HCT116 (cell line): Measurements from ENCODE around the gene TTF1. TPM values are rescaled to one million over a fixed set of nuclear protein-coding genes. Genes with fewer than 3 reads are reported as not detected.

Source experiments
- ATAC-seq: fragments of 200-7000 bp; cut with Tn5 transposase; 2 replicates; pipeline ENCODE4 v1.9.1; 2020; ENCODE audit warnings: mild to moderate bottlenecking, moderate library complexity
- BruUV-seq: library from RNA; stranded (reverse); fragments of 400-500 nt; replicated peaks from 2 replicates; lab custom pipeline; 2021; lab: Mats Ljungman, UMichigan
- CTCF ChIA-PET: fragments of 300-600 bp; sonication (Branson Sonifier 250); formaldehyde crosslinking; loops from one replicate; lab custom pipeline; 2021; ENCODE audit warnings: antibody characterized with exemption; lab: Charles Lee
- POLR2A ChIA-PET: fragments of 300-600, 350-600 bp; sonication (Branson Sonifier 250); formaldehyde crosslinking; loops from one replicate; lab custom pipeline; 2021; ENCODE audit warnings: antibody characterized with exemption; lab: Charles Lee
- RAD21 ChIA-PET, 2 experiments: fragments of 300-600 bp; sonication (Branson Sonifier 250); formaldehyde crosslinking; loops; one replicate each; lab custom pipeline; 2023; ENCODE audit warnings: low total read pairs in 2 of 2; ENCODE audit not compliant: uncharacterized antibody in 2 of 2, unreplicated experiment in 2 of 2, low non-redundant PET in 1 of 2; lab: Charles Lee
- DNase-seq: peaks from one replicate; pipeline ENCODE4 v3.0.0-alpha.2; 2010; ENCODE audit warnings: low read depth, low spot score
- H2AFZ ChIP-seq: fragments of 200-600 bp; shearing (Covaris generic), sonication (generic); 2 replicates; pipeline ENCODE4 v1.6.1; 2017; ENCODE audit warnings: low read depth, mixed run types, mixed read lengths, antibody characterized with exemption, low read length; ENCODE audit not compliant: poor library complexity, severe bottlenecking
- H3K27ac ChIP-seq: 2 replicates; pipeline ENCODE4 v1.5.1; 2012; ENCODE audit warnings: low read depth, low read length
- H3K27me3 ChIP-seq: fragments of 200-600 bp; sonication (generic); 2 replicates; pipeline ENCODE4 v1.6.1; 2016; ENCODE audit warnings: mixed run types, low read length, mixed read lengths; ENCODE audit not compliant: insufficient read depth
- H3K36me3 ChIP-seq, 2 experiments: fragments of 200-500 bp in 1 of 2; fragments of 200-600 bp in 1 of 2; sonication (Bioruptor generic) in 1 of 2; sonication (generic) in 1 of 2; 2 replicates each; pipeline versions ENCODE4 v1.5.1 to v1.6.1; 2014 to 2016; ENCODE audit warnings: low read length in 2 of 2, inconsistent platforms in 1 of 2, mixed read lengths in 1 of 2, mixed run types in 1 of 2; ENCODE audit not compliant: insufficient read depth in 2 of 2, control insufficient read depth in 1 of 2
- H3K4me1 ChIP-seq, 2 experiments: fragments of 200-600 bp in 1 of 2; sonication (generic) in 1 of 2; 2 replicates each; pipeline versions ENCODE4 v1.5.1 to v1.6.1; 2012 to 2017; ENCODE audit warnings: low read length in 2 of 2, inconsistent platforms in 1 of 2, mild to moderate bottlenecking in 1 of 2, mixed read lengths in 1 of 2, mixed run types in 1 of 2, moderate library complexity in 1 of 2; ENCODE audit not compliant: insufficient read depth in 2 of 2, control insufficient read depth in 1 of 2
- H3K4me2 ChIP-seq: fragments of 200-600 bp; sonication (generic); 2 replicates; pipeline ENCODE4 v1.6.1; 2017; ENCODE audit warnings: mixed run types, low read length, mixed read lengths
- H3K4me3 ChIP-seq, 2 experiments: fragments of 200-600 bp in 1 of 2; sonication (generic) in 1 of 2; replicated peaks in 1 of 2; 2 replicates each; pipeline ENCODE4 v1.5.1; 2011 to 2016; ENCODE audit warnings: low read length in 2 of 2, control low read depth in 1 of 2, low read depth in 1 of 2, mild to moderate bottlenecking in 1 of 2, mixed read lengths in 1 of 2, mixed run types in 1 of 2
- H3K79me2 ChIP-seq: fragments of 200-600 bp; sonication (generic); 2 replicates; pipeline ENCODE4 v1.6.1; 2017; ENCODE audit warnings: mild to moderate bottlenecking, mixed run types, low read length, moderate library complexity, mixed read lengths; ENCODE audit not compliant: insufficient read depth
- H3K9ac ChIP-seq: fragments of 200-600 bp; sonication (generic); 2 replicates; pipeline ENCODE4 v1.6.1; 2016; ENCODE audit warnings: low read length, mixed read lengths
- H3K9me2 ChIP-seq: fragments of 200-600 bp; sonication (generic), shearing (Covaris generic); 2 replicates; pipeline ENCODE4 v1.6.1; 2017; ENCODE audit warnings: mixed run types, mild to moderate bottlenecking, moderate library complexity; ENCODE audit not compliant: insufficient read depth
- H3K9me3 ChIP-seq, 2 experiments: fragments of 200-500 bp in 1 of 2; fragments of 200-600 bp in 1 of 2; sonication (Bioruptor generic) in 1 of 2; sonication (generic) in 1 of 2; 2 replicates each; pipeline ENCODE4 v1.6.1; 2014 to 2017; ENCODE audit warnings: low read length in 2 of 2, mixed read lengths in 2 of 2, inconsistent platforms in 1 of 2, low read depth in 1 of 2, mild to moderate bottlenecking in 1 of 2, mixed run types in 1 of 2, moderate library complexity in 1 of 2; ENCODE audit not compliant: control insufficient read depth in 1 of 2, insufficient read depth in 1 of 2
- H4K20me1 ChIP-seq: fragments of 200-600 bp; sonication (generic), shearing (Covaris generic); 2 replicates; pipeline ENCODE4 v1.6.1; 2017; ENCODE audit warnings: mixed run types, mild to moderate bottlenecking, moderate library complexity; ENCODE audit not compliant: insufficient read depth
- ATF3 ChIP-seq: IDR thresholded peaks from 2 replicates; pipeline ENCODE4 v1.6.1; 2012
- CBX3 ChIP-seq: IDR thresholded peaks from 2 replicates; pipeline ENCODE4 v1.6.1; 2012; ENCODE audit warnings: low read depth
- CEBPB ChIP-seq: IDR thresholded peaks from 2 replicates; pipeline ENCODE4 v1.6.1; 2012; ENCODE audit warnings: low read depth
- CTCF ChIP-seq, 3 experiments: fragments of 200-600 bp in 1 of 3; sonication (generic) in 1 of 3; IDR thresholded peaks in 2 of 3; conservative IDR thresholded peaks in 1 of 3; 2 replicates each; pipeline ENCODE4 v1.5.1; 2012 to 2017; ENCODE audit warnings: low read depth in 2 of 3, low read length in 2 of 3, antibody characterized with exemption in 1 of 3, borderline replicate concordance in 1 of 3, control low read depth in 1 of 3, mild to moderate bottlenecking in 1 of 3, mixed read lengths in 1 of 3, mixed run types in 1 of 3, moderate library complexity in 1 of 3; ENCODE audit not compliant: insufficient read depth in 1 of 3
- EZH2 ChIP-seq: fragments of 200-600 bp; sonication (generic); IDR thresholded peaks from 2 replicates; pipeline ENCODE4 v1.6.1; 2017; ENCODE audit warnings: antibody characterized with exemption, mixed run types
- EZH2phosphoT487 ChIP-seq: fragments of 200-600 bp; IDR thresholded peaks from 2 replicates; pipeline ENCODE4 v1.6.1; 2018; ENCODE audit warnings: antibody characterized with exemption, borderline replicate concordance
- POLR2A ChIP-seq: IDR thresholded peaks from 2 replicates; pipeline ENCODE4 v1.7.0; 2011; ENCODE audit warnings: borderline replicate concordance; ENCODE audit not compliant: insufficient read depth, insufficient read length; ENCODE audit errors: extremely low read depth
- SP1 ChIP-seq: IDR thresholded peaks from 2 replicates; pipeline ENCODE4 v1.6.1; 2012; ENCODE audit warnings: low read depth
- TCF7L2 ChIP-seq: IDR thresholded peaks from 2 replicates; pipeline ENCODE4 v1.7.0; 2011; ENCODE audit warnings: borderline replicate concordance, inconsistent platforms; ENCODE audit not compliant: insufficient read depth, insufficient read length; ENCODE audit errors: extremely low read depth
- YY1 ChIP-seq: IDR thresholded peaks from 2 replicates; pipeline ENCODE4 v1.6.1; 2011; ENCODE audit warnings: low read length, low read depth, moderate library complexity, mild to moderate bottlenecking; ENCODE audit not compliant: insufficient replicate concordance; ENCODE audit errors: extremely low read depth
- ZBTB33 ChIP-seq: IDR thresholded peaks from 2 replicates; pipeline ENCODE4 v1.6.1; 2011; ENCODE audit warnings: mild to moderate bottlenecking, low read length, moderate library complexity; ENCODE audit not compliant: insufficient replicate concordance; ENCODE audit errors: extremely low read depth
- intact Hi-C: fragments of 100-400 bp; cut with micrococcal nuclease; formaldehyde crosslinking; loops from 2 replicates; pipeline ENCODE4 v1.10.0; 2022
- total RNA-seq: library from RNA; stranded (reverse); gene quantifications from one replicate; pipeline ENCODE4 v1.2.1, GENCODE V29; 2021; ENCODE audit not compliant: unreplicated experiment

Gene TTF1
- total RNA-seq, 1 experiment from 2014 or later, result 14.5 TPM

- ChIA-PET RAD21 (no interaction called here), CTCF (no interaction called here), POLR2A (no interaction called here)
- Histone ChIP-seq H2AFZ (no peak overlapping the region), H4K20me1 (no peaks in the 10 kb centered on the region), H3K27me3 (no peaks in the 10 kb centered on the region), H3K9me2 (no peaks in the 10 kb centered on the region), H3K9ac (no peak overlapping the region), H3K4me2 (no peak overlapping the region), H3K4me1 (no peaks in the 10 kb centered on the region), H3K9me3 (no peaks in the 10 kb centered on the region), H3K4me3 (no peak overlapping the region), H3K27ac (no peak overlapping the region), H3K36me3 (no peaks in the 10 kb centered on the region), H3K79me2 (no peaks in the 10 kb centered on the region)
- ATAC-seq, result no peak
- intact Hi-C loops, result no loop called here
- no peak for TF ChIP-seq CEBPB
- TF ChIP-seq TCF7L2, result no peak
- no peak for TF ChIP-seq POLR2A
- no peak for TF ChIP-seq CTCF (IDR thresholded peaks at IDR 0.05 in 2 of 3, conservative IDR thresholded peaks at IDR 0.05 in 1 of 3; ENCODE audit: borderline replicate concordance in 1 of 3, insufficient read depth in 1 of 3, low read depth in 2 of 3, low read length in 2 of 3)
- no peak for TF ChIP-seq YY1
- no peak for TF ChIP-seq CBX3
- TF ChIP-seq SP1, result no peak
- no peak for TF ChIP-seq ZBTB33
- TF ChIP-seq ATF3, result no peak
- TF ChIP-seq EZH2phosphoT487, result no peak
- TF ChIP-seq EZH2, result no peak
- no peak for DNase-seq
- no TSS peak for BruUV-seq
These were observed 40.2 kb downstream of the TTF1 start for GRCh38 chr9:132366481-132366880.
